ENCODE data around the gene DOCK10. TPM values are rescaled to one million over a fixed set of nuclear protein-coding genes. Genes with fewer than 3 reads are reported as not detected.

DOCK10 gene
- total and polyA plus RNA-seq, 2 donors (not counting 1 experiment from before 2014, with no cell fraction given), result 49.5 to 139 TPM

DNA sequence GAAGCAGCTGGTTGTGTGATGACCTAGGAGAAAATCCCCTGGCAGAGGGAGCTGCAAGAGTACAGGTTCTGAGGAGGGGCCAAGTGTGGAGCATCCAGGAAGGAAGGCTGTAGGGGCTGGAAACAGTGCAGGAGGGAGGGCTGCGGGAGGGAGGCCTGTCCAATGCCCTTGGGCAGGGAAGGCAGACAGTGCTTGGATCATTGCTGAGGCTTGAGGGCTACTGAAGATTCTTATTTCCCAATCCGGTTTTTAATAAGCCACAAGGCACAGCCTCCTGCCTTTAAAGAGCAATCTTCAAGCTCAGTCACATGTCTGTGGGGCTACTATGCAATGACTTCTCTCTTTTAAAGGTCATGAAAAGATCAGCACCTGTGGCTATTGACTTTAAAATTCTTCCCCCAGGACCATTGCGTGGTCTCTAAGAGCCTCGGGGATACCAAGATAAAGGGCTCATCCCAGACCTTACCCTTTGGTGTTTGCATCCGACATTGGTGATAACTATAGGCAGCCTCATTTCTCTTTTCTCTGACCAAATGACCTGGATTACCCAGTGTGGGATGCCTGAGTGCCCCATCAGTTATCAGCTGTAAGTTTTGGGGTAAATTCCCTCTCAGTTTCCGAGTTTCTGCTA is 149.6 kb downstream of the DOCK10 start:
- Histone ChIP-seq H4K20me1 (ENCODE audit: control insufficient read depth, insufficient read depth, low read length, poor library complexity, severe bottlenecking) (no peaks in the 10 kb centered on the region), H3K36me3 (replicated peaks in 1 of 2; ENCODE audit: control extremely low read depth in 1 of 2, control insufficient read depth in 1 of 2, extremely low read depth in 1 of 2, insufficient read depth in 2 of 2, low read length in 1 of 2) (peaks cover 0 to 42% of the 10 kb centered on the region in 2 experiments), H3K27ac (ENCODE audit: low read length in 2 of 2) (no peak overlapping the region), H3K4me3 (ENCODE audit: control extremely low read depth in 1 of 5, extremely low read depth in 1 of 5, insufficient read depth in 1 of 5, low read depth in 2 of 5, low read length in 4 of 5) (no peak overlapping the region), H3K27me3 (replicated peaks in 1 of 4; ENCODE audit: control extremely low read depth in 1 of 4, control insufficient read depth in 3 of 4, insufficient read depth in 4 of 4, low read length in 3 of 4) (no peaks in the 10 kb centered on the region), H3K4me2 (replicated peaks; ENCODE audit: low read depth, low read length, poor library complexity, severe bottlenecking) (no peak overlapping the region), H3K79me2 (ENCODE audit: control insufficient read depth, insufficient read depth, low read length) (peaks cover 54% of the 10 kb centered on the region), H3K4me1 (ENCODE audit: control insufficient read depth in 2 of 2, insufficient read depth in 2 of 2, low read length in 2 of 2) (peaks cover 25 to 26% of the 10 kb centered on the region in 2 donors), H3K9me3 (ENCODE audit: control extremely low read depth in 1 of 3, control insufficient read depth in 2 of 3, insufficient read depth in 1 of 3, low read length in 2 of 3) (no peaks in the 10 kb centered on the region), H2AFZ (ENCODE audit: insufficient read depth, low read depth, low read length, poor library complexity, severe bottlenecking) (no peak overlapping the region), H3K9ac (ENCODE audit: low read length) (no peak overlapping the region)
- 78% methylated on average over 5 of the region's 6 CpGs for WGBS (ENCODE audit: insufficient coverage)
- Mint-ChIP-seq H3K27me3 (no peaks in the 10 kb centered on the region), H3K4me3 (peak overlapping the region; percentile 66), H3K9me3 (ENCODE audit: insufficient read depth) (no peaks in the 10 kb centered on the region), H3K27ac (peak overlapping the region; percentile 91), H3K4me1 (peaks cover 50% of the 10 kb centered on the region)
- no peak for TF ChIP-seq EZH2 (IDR thresholded peaks at IDR 0.05; ENCODE audit: borderline replicate concordance, insufficient read depth, low read depth, low read length, poor library complexity, severe bottlenecking)
- TF ChIP-seq, protein P1, sequence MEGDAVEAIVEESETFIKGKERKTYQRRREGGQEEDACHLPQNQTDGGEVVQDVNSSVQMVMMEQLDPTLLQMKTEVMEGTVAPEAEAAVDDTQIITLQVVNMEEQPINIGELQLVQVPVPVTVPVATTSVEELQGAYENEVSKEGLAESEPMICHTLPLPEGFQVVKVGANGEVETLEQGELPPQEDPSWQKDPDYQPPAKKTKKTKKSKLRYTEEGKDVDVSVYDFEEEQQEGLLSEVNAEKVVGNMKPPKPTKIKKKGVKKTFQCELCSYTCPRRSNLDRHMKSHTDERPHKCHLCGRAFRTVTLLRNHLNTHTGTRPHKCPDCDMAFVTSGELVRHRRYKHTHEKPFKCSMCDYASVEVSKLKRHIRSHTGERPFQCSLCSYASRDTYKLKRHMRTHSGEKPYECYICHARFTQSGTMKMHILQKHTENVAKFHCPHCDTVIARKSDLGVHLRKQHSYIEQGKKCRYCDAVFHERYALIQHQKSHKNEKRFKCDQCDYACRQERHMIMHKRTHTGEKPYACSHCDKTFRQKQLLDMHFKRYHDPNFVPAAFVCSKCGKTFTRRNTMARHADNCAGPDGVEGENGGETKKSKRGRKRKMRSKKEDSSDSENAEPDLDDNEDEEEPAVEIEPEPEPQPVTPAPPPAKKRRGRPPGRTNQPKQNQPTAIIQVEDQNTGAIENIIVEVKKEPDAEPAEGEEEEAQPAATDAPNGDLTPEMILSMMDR (IDR thresholded peaks at IDR 0.05), result no peak
- DNase-seq (no peak), ATAC-seq (ENCODE audit: low read depth) (peak; percentile 39)
- POLR2A ChIA-PET, result no interaction called here
- intact Hi-C loops (cut with micrococcal nuclease), result loop anchor here (2.0 to 5.0 kb wide), 2 partner anchors 18 to 45 kb away; no protein-coding TSS in a partner anchor
- CTCF ChIA-PET, result interaction anchor here (0.6 to 3.3 kb wide), 2 partner anchors 92 to 109 kb away, joined by 4 to 17 read pairs; no protein-coding TSS in a partner anchor

DNA sequence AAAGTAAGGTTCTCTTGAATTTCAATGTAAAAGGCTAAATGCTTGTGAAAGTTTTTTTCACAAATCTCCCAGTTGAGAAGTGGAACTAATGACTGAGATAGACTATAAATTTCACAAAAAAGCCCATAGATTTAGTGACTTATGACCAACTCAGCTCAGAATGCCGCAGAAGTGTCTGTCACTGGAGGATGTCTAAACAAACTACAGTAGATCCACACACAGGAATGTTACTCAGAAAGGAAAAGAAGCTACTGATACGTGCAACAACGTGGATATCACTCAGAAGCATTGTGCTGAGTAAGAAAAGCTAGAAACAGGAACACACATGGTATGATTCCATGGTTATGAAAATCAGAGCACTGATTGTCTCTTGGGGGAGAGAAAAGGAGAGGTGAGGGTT is 151.9 kb downstream of the DOCK10 start:
- ATAC-seq (ENCODE audit: low read depth) (no peak), DNase-seq (no peak)
- Histone ChIP-seq H3K36me3 (replicated peaks in 1 of 2; ENCODE audit: control extremely low read depth in 1 of 2, control insufficient read depth in 1 of 2, extremely low read depth in 1 of 2, insufficient read depth in 2 of 2, low read length in 1 of 2) (peaks cover 1 to 58% of the 10 kb centered on the region in 2 experiments), H3K79me2 (ENCODE audit: control insufficient read depth, insufficient read depth, low read length) (peaks cover 49% of the 10 kb centered on the region), H3K9me3 (ENCODE audit: control extremely low read depth in 1 of 3, control insufficient read depth in 2 of 3, insufficient read depth in 1 of 3, low read length in 2 of 3) (no peaks in the 10 kb centered on the region), H3K27me3 (replicated peaks in 1 of 4; ENCODE audit: control extremely low read depth in 1 of 4, control insufficient read depth in 3 of 4, insufficient read depth in 4 of 4, low read length in 3 of 4) (no peaks in the 10 kb centered on the region), H3K9ac (ENCODE audit: low read length) (no peak overlapping the region), H4K20me1 (ENCODE audit: control insufficient read depth, insufficient read depth, low read length, poor library complexity, severe bottlenecking) (no peaks in the 10 kb centered on the region), H3K4me3 (ENCODE audit: control extremely low read depth in 1 of 5, extremely low read depth in 1 of 5, insufficient read depth in 1 of 5, low read depth in 2 of 5, low read length in 4 of 5) (no peak overlapping the region), H3K4me1 (ENCODE audit: control insufficient read depth in 2 of 2, insufficient read depth in 2 of 2, low read length in 2 of 2) (peaks cover 19 to 23% of the 10 kb centered on the region in 2 donors), H3K4me2 (replicated peaks; ENCODE audit: low read depth, low read length, poor library complexity, severe bottlenecking) (no peak overlapping the region), H2AFZ (ENCODE audit: insufficient read depth, low read depth, low read length, poor library complexity, severe bottlenecking) (no peak overlapping the region), H3K27ac (ENCODE audit: low read length in 2 of 2) (no peak overlapping the region)
- H3K4me3 Mint-ChIP-seq, result no peak overlapping the region
- H3K27me3 Mint-ChIP-seq, result no peaks in the 10 kb centered on the region
- ChIA-PET POLR2A (no interaction called here), CTCF (interaction anchor here (0.5 to 1.6 kb wide), 3 partner anchors 31 to 111 kb away, joined by 3 to 5 read pairs (median 5); no protein-coding TSS in a partner anchor)
- intact Hi-C loops (cut with micrococcal nuclease), result loop anchor here (5.0 kb wide), 1 partner anchor 47 kb away; no protein-coding TSS in a partner anchor
- peaks cover 48% of the 10 kb centered on the region for H3K4me1 Mint-ChIP-seq
- H3K27ac Mint-ChIP-seq, result peak overlapping the region; percentile 21
- TF ChIP-seq, protein P1 (IDR thresholded peaks at IDR 0.05), result no peak
- TF ChIP-seq EZH2 (IDR thresholded peaks at IDR 0.05; ENCODE audit: borderline replicate concordance, insufficient read depth, low read depth, low read length, poor library complexity, severe bottlenecking), result no peak
- H3K9me3 Mint-ChIP-seq (ENCODE audit: insufficient read depth), result no peaks in the 10 kb centered on the region
- 77% methylated on average over 2 of the region's 3 CpGs for WGBS (ENCODE audit: insufficient coverage)
